Stimulated activated CD8-positive, alpha-beta memory T cell treated with anti-CD3 and anti-CD28 coated beads, Interleukin-12 subunit alpha, Interleukin-12 subunit beta, amount 100 ng/mL, for 4 hours (primary cell): ENCODE measurements around the gene SPATA24.
A peak's percentile ranks its signal among the peaks of the same experiment; 100 is the strongest.
"Not testable (repeated sequence)": the region's sequence is repeated elsewhere in the genome, so short reads cannot be mapped to it uniquely, and the experiment has no call there.

Source experiments
- DNase-seq: peaks from one replicate; pipeline ENCODE4 v3.0.0-alpha.2; 2020; ENCODE audit warnings: low read depth

SPATA24 gene

DNA sequence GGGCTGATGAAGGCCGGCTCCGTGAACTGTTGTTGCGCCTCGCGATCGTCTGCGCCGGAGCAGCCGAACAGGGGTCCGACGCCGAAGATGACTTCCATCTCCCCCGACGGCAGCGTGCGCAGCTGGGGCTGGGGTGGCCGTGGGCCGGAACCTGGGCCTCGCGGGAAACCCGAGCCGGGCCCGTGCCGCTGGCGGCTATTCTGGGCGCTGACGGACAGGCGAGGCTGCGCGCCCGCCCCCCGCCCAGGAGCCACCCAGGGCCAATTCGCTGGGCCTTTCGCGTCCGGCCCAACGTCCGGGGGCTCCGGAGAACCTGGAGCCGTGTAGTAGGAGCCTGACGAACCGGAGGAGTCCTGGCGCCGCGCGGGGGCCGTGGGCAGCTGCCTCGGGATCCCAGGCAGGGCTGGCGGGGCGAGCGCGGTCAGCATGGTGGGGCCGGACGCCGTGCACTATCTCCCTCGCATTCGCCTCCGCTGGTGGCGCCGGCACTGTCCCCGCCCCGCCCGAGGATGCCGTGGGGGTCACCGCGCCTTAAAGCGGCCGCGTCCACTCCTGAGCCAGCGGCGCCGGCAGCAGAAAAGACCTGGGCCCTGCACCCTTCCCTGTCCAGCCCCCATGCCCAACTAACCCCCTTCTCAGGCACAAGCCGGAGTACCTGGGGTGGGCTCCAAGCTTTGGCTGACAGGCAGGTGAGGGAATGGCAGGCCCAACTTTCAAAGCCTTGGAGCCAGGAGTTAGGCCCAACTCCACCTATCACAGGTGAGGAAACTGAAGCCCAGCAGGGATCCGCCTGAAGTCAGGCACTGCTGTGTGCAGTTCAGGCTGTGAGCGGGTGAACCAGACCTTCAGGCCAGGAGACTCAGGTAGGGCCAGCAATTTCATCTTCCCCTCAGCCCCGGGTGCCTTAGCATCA, 9.0 kb downstream of the SPATA24 start, which contains the start of gene PROB1:
TSS of gene PROB1 (minus strand) at position 451 of the 913 bp plus-strand sequence. CDS start at position 428, 23 bp downstream.
- no peak for DNase-seq

DNA sequence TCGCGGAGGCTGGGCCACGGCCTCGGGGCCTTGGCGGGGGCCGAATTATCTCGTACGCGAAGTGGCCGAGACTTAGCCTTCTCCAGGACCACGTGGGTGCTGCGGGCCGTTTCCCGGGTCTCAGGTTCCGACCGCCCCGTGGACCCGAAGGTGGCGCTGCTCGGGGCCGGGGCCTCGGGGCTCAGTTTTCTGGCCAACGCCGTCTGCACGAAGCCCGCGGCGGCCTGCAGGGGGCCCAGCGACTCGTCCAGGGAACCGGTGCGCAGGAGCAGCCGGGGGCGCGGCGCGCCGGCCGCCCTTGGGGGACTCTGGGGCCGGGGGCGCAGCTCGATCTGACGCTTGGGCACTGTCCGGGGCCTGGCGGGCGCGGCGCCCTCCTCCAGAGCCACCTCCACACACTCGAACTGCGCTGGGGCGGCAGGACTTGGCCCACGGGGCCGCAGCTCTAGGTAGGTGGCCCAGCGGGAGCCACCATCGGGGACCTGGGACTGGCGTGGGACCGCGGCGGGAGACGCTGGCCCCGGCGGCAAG, 9.7 kb downstream of the SPATA24 start:
- peak; percentile 39 for DNase-seq

DNA sequence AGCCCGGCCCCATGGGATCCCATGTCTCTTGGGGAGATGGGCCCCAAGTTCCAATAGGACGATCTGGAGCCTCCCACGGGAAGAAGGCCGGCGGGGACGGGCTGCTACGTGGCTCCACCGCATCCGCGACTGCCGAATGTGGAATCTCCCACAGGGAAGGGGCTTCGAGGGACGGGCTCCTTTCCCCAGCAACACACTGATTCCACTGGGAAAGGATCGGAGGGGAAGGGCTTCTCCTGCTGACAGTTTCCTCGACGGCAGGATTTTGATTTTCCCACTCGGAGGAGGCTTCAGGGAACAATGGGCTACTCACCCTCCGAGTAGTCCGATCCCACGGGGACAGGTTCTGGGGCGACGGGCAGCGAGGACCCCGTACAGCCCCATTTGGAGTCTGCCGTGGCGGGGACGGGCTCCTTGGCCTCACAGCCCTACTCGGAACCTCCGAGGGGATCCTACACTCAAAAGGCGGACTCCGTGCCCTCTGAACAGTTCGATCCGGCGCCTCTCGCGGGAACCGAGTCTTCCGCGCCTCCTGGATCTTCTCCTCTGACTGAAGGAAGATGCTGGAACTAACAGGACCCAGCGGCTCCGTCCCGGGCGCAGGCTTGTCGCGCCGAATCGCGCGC, 10.3 kb downstream of the SPATA24 start:
- DNase-seq = no peak

DNA sequence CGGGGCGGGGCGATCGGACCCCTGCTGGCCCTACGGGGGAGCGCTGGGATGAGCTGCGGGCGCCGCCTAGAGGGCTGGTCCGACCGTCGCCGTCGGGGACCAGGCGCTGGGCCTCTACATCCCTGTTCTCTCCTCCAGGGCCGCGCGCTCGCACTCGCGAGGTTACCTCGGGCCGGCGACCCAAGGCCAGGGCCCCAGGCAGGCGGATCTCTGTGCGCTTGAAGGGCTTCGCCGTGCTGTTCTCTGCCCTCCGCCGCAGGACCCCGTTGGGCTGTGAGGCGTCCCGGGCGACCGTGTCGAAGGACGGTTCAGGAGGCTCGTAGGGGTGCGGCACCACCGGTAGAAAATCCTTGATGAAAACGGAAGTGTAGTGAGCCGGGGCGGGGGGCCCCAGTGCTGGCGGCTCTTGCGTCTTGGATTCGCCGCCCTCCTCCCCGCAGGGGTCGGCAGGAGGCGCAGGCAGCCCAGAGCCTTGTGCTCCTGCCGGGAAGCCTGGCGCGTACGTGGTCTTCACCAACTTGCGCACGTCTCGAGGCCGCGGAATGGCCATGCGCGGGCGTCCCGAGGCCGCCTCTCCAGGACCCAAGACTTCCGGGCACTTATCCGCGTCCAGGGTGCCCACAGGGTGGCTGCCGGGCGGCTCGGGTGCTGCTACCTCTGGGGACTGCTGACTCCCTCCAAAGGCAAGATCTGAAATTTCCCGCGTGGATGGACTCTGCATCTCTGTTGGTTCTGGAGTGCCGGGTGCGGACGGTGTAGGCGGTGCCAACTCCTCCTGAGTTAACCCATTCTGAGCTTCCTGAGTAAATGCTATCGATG, 11.0 kb downstream of the SPATA24 start:
- peak; percentile 62 for DNase-seq

DNA sequence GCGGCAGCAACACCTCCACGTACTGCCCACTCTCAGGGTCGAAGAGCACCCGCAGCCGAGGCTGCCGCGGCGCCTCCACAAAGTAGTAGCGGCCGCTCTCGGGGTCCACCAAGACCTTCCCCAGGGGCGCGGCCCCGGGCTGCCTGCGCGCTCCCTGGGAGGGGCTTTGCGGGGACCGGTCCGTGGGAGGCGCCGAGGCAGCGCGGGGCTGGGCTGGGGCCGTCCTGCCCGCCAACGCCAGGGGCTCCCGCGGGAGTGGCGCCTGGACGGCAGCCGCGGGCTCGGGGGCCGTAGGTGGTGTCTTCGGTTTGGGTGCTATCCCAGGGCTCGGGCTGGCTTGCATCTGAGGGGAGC, 11.6 kb downstream of the SPATA24 start:
- no peak for DNase-seq

DNA sequence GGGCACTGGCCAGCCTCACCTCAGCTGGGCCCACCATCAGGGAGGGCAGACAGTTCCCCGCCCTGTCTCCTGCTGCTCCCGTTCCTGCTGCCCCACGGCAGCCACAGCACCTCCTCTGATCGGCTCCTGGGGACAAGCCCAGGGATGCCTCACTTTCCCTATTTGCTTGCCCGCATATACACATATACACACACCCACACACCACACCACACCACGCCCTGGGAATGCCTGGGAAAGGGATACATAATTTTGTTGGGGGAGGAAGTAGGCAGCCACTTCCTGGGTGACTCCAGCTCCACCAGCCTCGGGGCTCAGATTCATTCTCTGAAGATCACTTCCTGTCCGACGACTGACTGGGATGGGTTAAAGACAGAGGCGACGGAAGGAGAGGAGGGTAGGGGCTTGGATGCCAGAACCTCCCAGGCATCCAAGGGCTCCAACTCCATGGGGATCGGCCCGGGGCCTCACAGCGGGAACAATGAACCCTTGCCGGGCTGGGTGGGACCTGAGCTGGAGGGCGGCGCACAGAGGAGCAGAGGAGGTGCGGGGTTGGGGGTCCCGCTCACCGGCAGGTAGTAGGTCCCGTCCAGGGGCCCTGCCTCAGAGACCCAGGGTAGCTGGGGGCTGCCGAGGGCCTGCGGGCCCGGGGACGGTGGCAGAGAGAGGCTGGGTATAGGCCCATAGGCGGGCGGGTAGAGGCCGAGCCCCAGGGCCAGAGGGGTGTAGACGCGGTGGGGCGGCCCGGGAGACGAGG, 12.1 kb downstream of the SPATA24 start:
- no peak for DNase-seq

DNA sequence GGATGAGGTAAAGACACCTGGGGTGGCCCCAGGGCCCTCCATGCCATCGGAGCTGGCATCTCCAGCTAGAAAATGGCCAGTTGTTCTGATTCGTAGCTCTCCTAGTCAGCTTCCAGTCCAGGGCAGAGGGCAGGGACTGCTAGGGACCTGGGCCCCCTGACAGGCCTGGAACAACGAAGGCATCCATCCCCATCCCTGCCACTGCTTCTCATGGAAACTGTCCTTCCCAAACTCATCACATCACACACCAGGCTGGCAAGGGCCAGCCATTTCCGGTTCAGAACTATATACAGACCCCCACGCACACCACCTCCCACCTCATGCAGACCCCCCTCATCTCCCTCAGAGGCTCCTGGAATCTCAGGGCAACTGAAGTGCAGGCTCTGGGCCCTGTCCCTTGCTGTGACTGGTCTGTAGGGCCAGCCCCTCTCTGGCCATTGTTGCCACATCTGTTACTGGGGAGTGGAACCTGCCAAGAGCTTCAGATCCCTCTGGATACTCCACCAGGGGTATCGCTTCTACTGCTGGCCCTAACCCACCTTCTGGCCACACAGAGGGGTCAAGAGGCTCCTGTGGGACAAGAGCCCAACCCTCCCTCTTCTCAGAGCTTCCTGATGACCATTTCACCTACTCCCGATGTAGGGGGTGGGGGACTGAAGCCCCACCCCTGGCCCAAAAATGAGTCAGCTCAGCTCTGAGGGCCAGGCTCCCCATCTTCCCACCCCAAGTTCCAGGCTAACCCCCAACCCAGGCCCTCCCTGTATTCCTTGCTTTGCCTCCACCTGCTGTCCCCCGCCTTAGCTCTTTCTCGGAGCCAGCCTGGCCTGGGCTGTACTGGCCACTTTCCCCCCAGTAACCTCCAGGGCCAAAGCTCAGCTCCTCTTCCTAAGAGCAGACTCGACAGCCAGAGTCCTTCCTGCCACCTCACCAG, 13.0 kb downstream of the SPATA24 start:
- DNase-seq = no peak

DNA sequence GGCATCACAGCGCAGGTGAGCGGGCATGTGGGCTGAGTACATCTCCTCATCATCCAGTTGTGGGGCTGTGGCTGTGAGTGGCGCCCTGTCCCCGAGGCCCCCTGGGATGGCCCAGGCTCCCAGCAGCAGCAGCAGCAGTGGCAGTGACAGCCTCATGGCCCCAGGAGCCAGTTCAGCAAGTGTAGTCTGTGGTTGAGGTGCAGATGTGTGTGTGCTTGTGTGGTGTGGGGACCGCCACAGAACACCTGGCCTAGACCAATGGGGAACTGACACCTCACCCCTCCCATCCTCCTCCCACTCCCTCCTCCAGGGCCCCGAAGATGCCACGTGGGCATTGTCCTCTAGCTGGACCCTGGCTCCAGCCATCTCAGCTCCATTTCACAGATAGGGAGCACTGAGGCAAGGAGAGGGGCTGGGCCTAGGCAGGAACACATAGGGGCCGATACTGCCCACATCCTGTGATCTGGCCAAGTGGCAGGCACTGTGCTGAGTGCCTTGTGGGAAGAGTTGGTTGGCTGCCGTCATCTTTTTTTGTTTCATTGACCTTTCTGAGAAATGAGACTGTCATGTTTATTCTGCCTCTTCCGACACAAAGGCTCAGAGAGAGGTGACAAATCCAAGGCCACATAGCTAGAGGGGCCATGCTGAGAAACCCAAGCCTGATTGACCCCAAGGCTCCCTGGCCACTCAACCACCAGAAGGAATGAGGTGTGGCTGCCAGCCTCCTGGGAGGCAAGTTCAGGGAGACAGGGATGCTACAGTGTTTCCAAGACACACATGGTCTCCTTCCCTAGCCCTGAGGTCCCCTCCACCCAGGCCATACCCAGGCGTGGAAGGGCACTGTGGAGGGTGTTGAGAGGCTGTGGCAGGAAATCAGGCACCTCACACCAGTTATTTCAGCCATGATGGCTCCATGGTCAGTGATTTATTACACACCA, 13.9 kb downstream of the SPATA24 start, which contains the start of gene MZB1:
TSS of gene MZB1 (minus strand) at position 213 of the 938 bp plus-strand sequence. CDS start at position 156, 57 bp downstream.
- peak; percentile 57 for DNase-seq

DNA sequence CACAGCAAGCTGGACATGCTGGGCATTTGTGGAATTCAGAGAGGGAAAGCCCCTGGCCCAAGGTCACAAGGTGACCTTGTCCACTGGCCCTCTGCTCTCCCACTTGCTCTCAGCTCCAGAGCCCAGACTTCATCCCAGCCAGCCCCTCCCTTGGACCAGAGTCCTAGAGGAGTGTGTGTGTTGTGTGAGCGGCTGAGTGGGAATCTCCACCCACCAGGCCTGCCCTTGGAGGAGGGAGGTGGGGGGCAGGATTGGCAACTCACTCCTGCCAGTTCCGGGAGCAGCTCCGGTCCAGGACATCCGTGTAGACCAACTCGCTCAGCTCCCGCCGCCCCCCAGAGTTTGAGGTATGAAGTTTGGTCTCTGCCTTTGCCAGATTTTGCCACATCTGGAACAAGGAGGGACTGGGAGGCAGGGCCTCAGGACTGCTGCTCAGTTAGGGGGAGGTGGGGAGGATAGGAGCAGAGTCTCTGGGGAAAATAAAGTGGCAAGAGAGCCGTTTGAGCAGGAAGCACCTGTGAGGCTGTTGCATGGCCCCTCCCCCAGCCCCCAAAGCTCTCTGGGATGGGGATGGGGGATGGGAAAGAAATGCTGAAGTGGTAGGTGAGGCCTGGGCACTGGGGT, 15.6 kb downstream of the SPATA24 start:
- DNase-seq = no peak

DNA sequence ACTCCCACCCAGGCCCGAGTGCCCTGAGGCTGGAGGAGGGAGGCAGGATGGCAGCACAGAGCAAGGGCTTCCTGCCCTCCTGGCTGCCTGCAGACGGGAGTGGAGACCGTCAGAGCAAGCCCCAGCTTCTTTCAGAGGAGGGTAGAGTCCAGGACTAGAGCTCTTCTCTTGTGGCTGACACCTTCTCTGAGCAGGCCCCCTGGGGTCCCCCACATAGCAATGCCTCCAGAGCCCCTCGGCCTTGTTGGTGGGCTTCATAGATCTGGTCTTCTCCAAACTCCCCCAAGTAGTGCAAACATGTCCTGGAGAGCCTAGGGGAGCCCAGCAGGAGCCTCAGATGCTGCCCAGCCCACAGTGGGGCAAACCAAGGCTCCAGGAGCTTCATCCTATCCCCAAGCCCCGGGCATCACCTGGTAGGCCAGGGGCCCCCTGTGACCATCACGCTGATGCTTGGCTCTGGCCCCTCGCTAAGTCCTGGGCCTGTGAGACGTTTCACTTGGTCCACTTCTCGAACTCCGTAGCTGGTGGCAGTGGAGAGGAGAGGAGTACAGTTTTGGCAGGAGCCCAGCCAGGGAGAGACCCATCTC, 16.2 kb downstream of the SPATA24 start:
- no peak for DNase-seq

DNA sequence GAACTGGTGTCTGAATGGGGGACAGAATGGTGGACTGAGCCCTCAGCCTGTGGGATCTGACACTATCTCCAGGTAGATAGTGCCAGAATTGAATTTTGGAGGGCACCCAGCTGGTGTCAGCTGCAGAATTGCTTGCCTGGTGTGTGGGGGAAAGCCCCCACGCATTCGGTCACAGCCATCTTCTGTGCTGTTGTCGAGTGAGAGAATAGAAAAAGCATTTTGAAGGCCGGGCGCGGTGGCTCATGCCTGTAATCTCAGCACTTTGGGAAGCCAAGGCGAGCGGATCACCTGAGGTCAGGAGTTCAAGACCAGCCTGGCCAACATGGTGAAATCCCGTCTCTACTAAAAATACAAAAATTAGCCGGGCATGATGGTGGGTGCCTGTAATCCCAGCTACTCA, 16.9 kb downstream of the SPATA24 start:
- DNase-seq = not testable (repeated sequence)

DNA sequence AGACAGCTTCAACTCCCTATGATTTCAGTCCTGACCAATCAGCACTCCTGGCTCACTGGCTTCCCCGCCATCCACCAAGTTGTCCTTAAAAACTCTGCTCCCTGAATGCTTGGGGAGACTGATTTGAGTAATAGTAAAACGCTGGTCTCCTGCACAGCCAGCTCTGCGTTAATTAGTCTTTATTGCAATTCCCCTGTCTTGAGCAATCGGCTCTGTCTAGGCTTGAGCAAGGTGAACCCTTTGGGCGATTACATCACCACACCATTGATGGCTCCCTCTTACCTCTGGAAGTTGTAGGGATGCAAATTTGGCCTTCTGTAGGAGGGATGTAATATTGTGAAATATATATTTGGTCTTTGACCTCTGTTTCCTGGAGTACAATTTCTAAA, 17.8 kb downstream of the SPATA24 start:
- no peak for DNase-seq

DNA sequence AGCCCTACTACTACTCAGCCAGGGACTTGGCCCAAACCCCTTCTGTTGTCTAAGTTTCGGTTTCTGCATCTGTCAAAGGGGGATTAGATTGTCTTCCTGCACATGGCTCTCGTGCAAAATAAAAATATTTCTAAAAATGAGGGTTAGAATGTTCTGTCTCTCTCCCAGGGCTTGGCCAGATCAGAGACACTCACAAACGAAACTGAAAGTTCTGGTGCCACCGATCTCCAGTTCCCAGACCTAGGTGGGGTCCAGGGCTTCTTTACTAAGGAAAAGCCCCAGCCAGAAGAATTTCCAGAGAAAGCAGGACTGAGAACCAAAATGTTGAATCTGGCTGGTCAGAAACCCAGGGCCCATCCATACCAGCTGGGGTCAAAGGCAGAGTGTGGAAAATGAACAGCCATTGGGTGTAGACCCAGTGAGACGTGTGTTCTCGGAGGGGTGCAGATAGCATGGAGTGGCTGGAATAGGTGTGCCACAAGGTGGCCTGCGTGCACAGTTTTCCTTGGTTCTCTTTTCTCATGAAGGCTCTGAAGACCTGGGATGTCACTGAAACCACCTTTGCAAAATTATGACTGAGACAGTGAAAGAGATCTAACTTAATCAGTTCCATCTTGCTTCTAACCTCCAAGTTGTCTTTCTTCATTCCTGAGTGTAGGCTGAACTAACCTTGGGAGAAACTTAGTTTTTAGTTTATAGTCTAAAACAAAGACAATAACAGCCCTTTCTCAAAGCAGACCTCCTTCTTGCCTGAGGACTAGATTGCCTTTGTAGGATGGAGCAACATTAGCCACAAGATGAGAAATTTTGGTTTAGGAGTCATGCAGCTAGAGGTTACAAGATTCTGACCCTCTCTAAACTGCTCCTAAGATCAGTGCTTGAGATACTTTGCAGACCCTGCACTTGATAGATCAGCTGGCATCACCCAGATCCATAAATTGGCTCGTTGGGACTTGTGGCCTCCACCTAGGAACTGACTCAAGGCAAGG, 18.5 kb downstream of the SPATA24 start:
- DNase-seq = no peak

DNA sequence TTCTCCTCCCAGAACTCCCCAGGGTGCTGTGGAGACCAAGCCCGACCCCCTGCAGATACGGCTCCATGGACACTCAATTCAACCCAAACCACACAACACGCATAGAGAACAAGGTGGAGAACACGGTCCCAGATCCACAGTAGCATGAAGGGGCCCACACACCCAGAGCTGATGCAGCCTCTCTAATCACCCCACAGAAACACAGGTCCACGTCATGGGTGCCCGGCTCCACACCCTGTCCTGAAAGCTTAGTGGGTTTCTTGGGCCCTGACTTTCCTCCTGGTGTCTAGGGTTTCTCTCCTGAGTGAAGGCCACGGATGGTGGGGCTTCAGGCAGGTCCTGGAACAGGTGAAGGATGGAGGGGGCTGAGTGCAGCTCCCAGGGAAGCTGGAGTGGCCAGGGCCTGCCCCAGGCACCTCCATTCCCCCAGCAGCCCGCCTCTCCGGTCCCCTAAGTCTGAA, 19.3 kb downstream of the SPATA24 start:
- no peak for DNase-seq

DNA sequence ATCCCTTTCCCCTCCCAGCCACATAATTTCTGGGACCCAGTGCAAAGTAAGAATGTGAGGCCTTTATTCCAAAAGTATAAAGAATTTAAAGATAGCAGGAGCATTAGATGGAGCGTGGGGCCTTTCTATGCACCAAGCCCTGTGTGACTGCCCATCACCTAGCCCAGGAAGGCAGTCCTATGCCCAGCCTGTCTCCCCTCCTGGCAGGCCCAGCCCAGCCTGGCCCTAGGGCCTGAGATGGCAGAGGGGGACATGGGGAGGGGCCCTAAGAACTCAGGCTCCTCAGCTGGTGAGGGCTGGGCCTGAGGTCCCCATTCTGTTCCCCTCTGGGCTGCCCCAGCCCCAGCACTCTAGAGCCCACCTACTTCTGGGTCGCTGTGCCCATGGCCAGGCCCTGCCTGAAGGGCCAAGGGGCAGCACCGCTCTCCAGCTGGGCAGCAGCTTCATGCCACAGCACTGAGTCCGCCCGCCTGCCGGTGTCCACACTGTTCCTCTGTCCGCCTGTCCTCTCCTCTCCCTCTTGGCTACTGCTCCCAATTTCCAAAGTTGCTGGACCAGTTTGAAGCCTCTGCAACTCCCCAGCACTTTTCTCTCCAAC, 19.8 kb downstream of the SPATA24 start:
- DNase-seq = no peak

DNA sequence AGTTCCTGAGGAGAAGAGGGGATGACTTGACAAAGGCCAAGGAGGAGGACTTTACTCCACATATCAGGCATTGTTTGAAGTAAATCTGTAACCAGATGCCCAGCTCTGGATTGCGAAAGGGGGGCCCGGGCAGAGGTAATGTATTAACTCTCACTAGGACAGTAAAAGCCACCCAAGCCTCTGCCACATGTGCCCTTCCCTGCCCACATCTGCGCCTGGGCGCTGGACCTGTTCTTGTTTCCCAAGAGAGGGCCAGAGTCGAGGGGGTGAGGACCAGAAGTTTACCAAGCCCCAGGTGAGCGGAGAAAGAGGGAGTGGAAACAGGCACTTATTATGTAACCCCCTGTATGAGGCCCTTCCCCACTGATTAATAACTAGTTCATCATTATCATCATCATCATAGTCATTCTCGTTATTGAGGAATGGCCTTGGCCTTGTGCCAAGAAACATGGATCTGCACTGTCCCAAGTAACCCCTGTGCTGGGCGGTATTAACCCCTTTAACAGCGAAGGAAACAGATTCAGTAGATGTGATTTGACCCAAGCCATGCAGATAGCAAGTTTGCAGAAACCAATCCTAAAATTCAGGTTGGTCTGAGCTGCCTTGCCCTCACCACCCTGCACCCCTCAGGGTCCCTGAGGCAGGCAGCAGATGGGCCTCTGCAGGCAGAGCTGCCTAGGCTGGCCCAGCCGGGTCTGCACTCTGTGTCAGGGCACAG, 20.5 kb downstream of the SPATA24 start, which contains the start of gene SLC23A1:
TSS of gene SLC23A1 (minus strand) at position 23 of the 718 bp plus-strand sequence. CDS start 44 bp downstream, outside the sequence.
- no peak for DNase-seq
